HEK293 (cell line): ENCODE measurements around the gene SLC9A9.

ENCODE experiments used
- BCL11A ChIP-seq: fragments of 450-650 bp; formaldehyde crosslinking; IDR thresholded peaks from 2 replicates; pipeline ENCODE4 v1.5.1; 2016; ENCODE audit warnings: low read depth, missing biosample characterization, missing genetic modification characterization
- GLIS1 ChIP-seq: fragments of 450-650 bp; formaldehyde crosslinking; IDR thresholded peaks from 2 replicates; pipeline ENCODE4 v1.5.1; 2016; ENCODE audit warnings: missing biosample characterization, missing genetic modification characterization
- ZNF140 ChIP-seq: fragments of 450-650 bp; formaldehyde crosslinking; IDR thresholded peaks from 2 replicates; pipeline ENCODE4 v1.5.1; 2016; ENCODE audit warnings: missing biosample characterization, missing genetic modification characterization
- ZNF473 ChIP-seq: fragments of 450-650 bp; formaldehyde crosslinking; IDR thresholded peaks from 2 replicates; pipeline ENCODE4 v1.5.1; 2017; ENCODE audit warnings: missing biosample characterization, missing genetic modification characterization
- ZNF501 ChIP-seq: fragments of 450-650 bp; formaldehyde crosslinking; IDR thresholded peaks from 2 replicates; pipeline ENCODE4 v1.5.1; 2016; ENCODE audit warnings: missing biosample characterization, missing genetic modification characterization
- ZNF629 ChIP-seq: fragments of 450-650 bp; formaldehyde crosslinking; IDR thresholded peaks from 2 replicates; pipeline ENCODE4 v1.5.1; 2017; ENCODE audit warnings: missing biosample characterization, missing genetic modification characterization
- TF ChIP-seq, protein P1 (sequence below): fragments of 450-650 bp; formaldehyde crosslinking; IDR thresholded peaks from 2 replicates; pipeline ENCODE4 v1.5.1; 2016; ENCODE audit warnings: missing biosample characterization, missing genetic modification characterization
- TF ChIP-seq, protein P2 (sequence below): fragments of 450-650 bp; formaldehyde crosslinking; IDR thresholded peaks from 2 replicates; pipeline ENCODE4 v1.5.1; 2016; ENCODE audit warnings: missing biosample characterization, missing genetic modification characterization
- TF ChIP-seq, protein P3 (sequence below): fragments of 450-650 bp; formaldehyde crosslinking; IDR thresholded peaks from 2 replicates; pipeline ENCODE4 v1.5.1; 2016; ENCODE audit warnings: missing biosample characterization, missing genetic modification characterization

DNA sequence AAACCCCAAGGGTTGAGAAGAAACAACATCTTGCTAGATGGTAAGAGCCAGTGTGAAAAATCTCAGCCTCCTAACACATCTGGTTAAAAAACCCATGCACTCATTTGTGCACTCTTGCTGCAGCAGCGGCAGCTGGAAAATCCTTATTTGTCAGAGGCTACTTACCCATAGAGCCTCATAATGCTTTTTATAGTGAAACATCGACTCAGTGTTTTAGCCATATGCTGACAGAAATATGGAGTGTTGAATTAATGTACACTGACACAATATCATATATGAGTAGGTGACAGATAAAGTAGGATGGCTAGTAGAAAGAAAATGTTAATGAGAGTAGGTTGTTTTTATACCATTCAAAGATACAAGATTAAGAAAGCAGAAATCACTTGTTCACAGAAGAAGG, 13.0 kb downstream of the SLC9A9 start:
- TF ChIP-seq BCL11A: no peak
- TF ChIP-seq ZNF501 (tag by site-specific recombination): no peak
- no peak for TF ChIP-seq ZNF140 (tag by site-specific recombination)
- TF ChIP-seq, protein P1, sequence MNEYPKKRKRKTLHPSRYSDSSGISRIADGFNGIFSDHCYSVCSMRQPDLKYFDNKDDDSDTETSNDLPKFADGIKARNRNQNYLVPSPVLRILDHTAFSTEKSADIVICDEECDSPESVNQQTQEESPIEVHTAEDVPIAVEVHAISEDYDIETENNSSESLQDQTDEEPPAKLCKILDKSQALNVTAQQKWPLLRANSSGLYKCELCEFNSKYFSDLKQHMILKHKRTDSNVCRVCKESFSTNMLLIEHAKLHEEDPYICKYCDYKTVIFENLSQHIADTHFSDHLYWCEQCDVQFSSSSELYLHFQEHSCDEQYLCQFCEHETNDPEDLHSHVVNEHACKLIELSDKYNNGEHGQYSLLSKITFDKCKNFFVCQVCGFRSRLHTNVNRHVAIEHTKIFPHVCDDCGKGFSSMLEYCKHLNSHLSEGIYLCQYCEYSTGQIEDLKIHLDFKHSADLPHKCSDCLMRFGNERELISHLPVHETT: no peak
- TF ChIP-seq, protein P2, sequence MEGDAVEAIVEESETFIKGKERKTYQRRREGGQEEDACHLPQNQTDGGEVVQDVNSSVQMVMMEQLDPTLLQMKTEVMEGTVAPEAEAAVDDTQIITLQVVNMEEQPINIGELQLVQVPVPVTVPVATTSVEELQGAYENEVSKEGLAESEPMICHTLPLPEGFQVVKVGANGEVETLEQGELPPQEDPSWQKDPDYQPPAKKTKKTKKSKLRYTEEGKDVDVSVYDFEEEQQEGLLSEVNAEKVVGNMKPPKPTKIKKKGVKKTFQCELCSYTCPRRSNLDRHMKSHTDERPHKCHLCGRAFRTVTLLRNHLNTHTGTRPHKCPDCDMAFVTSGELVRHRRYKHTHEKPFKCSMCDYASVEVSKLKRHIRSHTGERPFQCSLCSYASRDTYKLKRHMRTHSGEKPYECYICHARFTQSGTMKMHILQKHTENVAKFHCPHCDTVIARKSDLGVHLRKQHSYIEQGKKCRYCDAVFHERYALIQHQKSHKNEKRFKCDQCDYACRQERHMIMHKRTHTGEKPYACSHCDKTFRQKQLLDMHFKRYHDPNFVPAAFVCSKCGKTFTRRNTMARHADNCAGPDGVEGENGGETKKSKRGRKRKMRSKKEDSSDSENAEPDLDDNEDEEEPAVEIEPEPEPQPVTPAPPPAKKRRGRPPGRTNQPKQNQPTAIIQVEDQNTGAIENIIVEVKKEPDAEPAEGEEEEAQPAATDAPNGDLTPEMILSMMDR: no peak
- TF ChIP-seq GLIS1: no peak
- TF ChIP-seq, protein P3, sequence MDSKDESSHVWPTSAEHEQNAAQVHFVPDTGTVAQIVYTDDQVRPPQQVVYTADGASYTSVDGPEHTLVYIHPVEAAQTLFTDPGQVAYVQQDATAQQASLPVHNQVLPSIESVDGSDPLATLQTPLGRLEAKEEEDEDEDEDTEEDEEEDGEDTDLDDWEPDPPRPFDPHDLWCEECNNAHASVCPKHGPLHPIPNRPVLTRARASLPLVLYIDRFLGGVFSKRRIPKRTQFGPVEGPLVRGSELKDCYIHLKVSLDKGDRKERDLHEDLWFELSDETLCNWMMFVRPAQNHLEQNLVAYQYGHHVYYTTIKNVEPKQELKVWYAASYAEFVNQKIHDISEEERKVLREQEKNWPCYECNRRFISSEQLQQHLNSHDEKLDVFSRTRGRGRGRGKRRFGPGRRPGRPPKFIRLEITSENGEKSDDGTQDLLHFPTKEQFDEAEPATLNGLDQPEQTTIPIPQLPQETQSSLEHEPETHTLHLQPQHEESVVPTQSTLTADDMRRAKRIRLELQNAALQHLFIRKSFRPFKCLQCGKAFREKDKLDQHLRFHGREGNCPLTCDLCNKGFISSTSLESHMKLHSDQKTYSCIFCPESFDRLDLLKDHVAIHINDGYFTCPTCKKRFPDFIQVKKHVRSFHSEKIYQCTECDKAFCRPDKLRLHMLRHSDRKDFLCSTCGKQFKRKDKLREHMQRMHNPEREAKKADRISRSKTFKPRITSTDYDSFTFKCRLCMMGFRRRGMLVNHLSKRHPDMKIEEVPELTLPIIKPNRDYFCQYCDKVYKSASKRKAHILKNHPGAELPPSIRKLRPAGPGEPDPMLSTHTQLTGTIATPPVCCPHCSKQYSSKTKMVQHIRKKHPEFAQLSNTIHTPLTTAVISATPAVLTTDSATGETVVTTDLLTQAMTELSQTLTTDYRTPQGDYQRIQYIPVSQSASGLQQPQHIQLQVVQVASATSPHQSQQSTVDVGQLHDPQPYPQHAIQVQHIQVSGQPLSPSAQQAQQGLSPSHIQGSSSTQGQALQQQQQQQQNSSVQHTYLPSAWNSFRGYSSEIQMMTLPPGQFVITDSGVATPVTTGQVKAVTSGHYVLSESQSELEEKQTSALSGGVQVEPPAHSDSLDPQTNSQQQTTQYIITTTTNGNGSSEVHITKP: no peak
- TF ChIP-seq ZNF629 (tag by site-specific recombination): no peak
- TF ChIP-seq ZNF473: no peak
